HEK293 (cell line): ENCODE data around the gene CHD2.

Experiments used
- KLF9 ChIP-seq: fragments of 450-650 bp; formaldehyde crosslinking; IDR thresholded peaks from 2 replicates; pipeline ENCODE4 v1.5.1; 2016; ENCODE audit warnings: missing biosample characterization, missing genetic modification characterization, low read depth
- TRIM28 ChIP-seq: IDR thresholded peaks from 2 replicates; pipeline ENCODE4 v1.6.1; 2011; ENCODE audit warnings: low read length, control low read depth, borderline replicate concordance
- ZNF274 ChIP-seq, 2 experiments: fragments of 200-500 bp in 1 of 2; fragments of 450-650 bp in 1 of 2; sonication (Bioruptor generic) in 1 of 2; formaldehyde crosslinking in 1 of 2; IDR thresholded peaks; 2 replicates each; pipeline versions ENCODE4 v1.5.1 to v1.6.1; 2014 to 2016; ENCODE audit warnings: borderline replicate concordance in 1 of 2, inconsistent platforms in 1 of 2, low read length in 1 of 2, missing biosample characterization in 1 of 2, missing genetic modification characterization in 1 of 2
- ZNF423 ChIP-seq: fragments of 450-650 bp; formaldehyde crosslinking; IDR thresholded peaks from 2 replicates; pipeline ENCODE4 v1.5.1; 2016; ENCODE audit warnings: missing biosample characterization, missing genetic modification characterization
- TF ChIP-seq, protein P1 (sequence below): sonication (generic); formaldehyde crosslinking; IDR thresholded peaks from 2 replicates; pipeline ENCODE4 v1.8.1; 2022; ENCODE audit warnings: mild to moderate bottlenecking, moderate library complexity, missing genetic modification reagents
- TF ChIP-seq, protein P2 (sequence below): fragments of 450-650 bp; formaldehyde crosslinking; IDR thresholded peaks from 2 replicates; pipeline ENCODE4 v1.5.1; 2016; ENCODE audit warnings: missing biosample characterization, missing genetic modification characterization
- TF ChIP-seq, protein P3 (sequence below): fragments of 450-650 bp; formaldehyde crosslinking; IDR thresholded peaks from 2 replicates; pipeline ENCODE4 v1.5.1; 2017; ENCODE audit warnings: missing biosample characterization, missing genetic modification characterization

DNA sequence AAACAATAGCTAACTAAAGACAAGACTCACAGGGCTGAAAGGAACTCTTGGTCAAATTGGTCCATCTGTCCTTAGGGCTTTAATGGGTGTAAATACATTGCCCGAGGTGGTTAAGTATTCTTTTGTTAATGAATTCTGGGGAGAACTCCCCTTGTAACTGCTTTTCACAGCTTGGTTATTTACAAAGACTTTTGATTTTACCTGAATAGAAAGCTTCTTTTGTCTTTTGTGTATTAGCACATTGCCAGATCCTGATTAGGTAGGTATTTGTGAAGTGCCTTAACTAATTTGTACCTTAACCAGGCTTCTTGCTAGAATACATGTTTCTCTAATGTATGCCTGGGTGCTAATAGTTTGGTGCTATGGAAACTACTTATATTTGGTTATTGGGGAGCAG lies 14.0 kb downstream of the CHD2 start:
- TF ChIP-seq TRIM28 (no peak), ZNF423 (no peak), ZNF274 (IDR thresholded peaks at IDR 0.05; ENCODE audit: low read length) (no peak), ZNF274 (tag by site-specific recombination; IDR thresholded peaks at IDR 0.05; ENCODE audit: borderline replicate concordance) (no peak), KLF9 (tag by site-specific recombination) (no peak)
- TF ChIP-seq, protein P1, sequence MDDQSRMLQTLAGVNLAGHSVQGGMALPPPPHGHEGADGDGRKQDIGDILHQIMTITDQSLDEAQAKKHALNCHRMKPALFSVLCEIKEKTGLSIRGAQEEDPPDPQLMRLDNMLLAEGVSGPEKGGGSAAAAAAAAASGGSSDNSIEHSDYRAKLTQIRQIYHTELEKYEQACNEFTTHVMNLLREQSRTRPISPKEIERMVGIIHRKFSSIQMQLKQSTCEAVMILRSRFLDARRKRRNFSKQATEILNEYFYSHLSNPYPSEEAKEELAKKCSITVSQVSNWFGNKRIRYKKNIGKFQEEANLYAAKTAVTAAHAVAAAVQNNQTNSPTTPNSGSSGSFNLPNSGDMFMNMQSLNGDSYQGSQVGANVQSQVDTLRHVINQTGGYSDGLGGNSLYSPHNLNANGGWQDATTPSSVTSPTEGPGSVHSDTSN (CRISPR knock-in tag) = no peak
- TF ChIP-seq, protein P2, sequence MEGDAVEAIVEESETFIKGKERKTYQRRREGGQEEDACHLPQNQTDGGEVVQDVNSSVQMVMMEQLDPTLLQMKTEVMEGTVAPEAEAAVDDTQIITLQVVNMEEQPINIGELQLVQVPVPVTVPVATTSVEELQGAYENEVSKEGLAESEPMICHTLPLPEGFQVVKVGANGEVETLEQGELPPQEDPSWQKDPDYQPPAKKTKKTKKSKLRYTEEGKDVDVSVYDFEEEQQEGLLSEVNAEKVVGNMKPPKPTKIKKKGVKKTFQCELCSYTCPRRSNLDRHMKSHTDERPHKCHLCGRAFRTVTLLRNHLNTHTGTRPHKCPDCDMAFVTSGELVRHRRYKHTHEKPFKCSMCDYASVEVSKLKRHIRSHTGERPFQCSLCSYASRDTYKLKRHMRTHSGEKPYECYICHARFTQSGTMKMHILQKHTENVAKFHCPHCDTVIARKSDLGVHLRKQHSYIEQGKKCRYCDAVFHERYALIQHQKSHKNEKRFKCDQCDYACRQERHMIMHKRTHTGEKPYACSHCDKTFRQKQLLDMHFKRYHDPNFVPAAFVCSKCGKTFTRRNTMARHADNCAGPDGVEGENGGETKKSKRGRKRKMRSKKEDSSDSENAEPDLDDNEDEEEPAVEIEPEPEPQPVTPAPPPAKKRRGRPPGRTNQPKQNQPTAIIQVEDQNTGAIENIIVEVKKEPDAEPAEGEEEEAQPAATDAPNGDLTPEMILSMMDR (tag by site-specific recombination) = no peak
- TF ChIP-seq, protein P3, sequence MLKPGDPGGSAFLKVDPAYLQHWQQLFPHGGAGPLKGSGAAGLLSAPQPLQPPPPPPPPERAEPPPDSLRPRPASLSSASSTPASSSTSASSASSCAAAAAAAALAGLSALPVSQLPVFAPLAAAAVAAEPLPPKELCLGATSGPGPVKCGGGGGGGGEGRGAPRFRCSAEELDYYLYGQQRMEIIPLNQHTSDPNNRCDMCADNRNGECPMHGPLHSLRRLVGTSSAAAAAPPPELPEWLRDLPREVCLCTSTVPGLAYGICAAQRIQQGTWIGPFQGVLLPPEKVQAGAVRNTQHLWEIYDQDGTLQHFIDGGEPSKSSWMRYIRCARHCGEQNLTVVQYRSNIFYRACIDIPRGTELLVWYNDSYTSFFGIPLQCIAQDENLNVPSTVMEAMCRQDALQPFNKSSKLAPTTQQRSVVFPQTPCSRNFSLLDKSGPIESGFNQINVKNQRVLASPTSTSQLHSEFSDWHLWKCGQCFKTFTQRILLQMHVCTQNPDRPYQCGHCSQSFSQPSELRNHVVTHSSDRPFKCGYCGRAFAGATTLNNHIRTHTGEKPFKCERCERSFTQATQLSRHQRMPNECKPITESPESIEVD = no peak; the same call in 1 of the 2 replicates
